Cardiac muscle cell (in vitro differentiated cells and primary cell): ENCODE data around the gene HOXD12. TPM values are rescaled to one million over a fixed set of nuclear protein-coding genes. Genes with fewer than 3 reads are reported as not detected.

Experiments
- DNase-seq, 2 donors: peaks; one replicate each; pipeline versions ENCODE4 v3.0.0 to v3.0.0-alpha.2; 2010 to 2017; ENCODE audit warnings: low read depth in 1 of 2, low spot score in 1 of 2
- H3K27ac ChIP-seq: fragments of 200-600 bp; sonication (generic); 2 replicates; pipeline ENCODE4 v1.5.1; 2016
- H3K27me3 ChIP-seq: fragments of 200-600 bp; sonication (generic); 2 replicates; pipeline ENCODE4 v1.6.0; 2016; ENCODE audit warnings: control low read depth
- H3K36me3 ChIP-seq: fragments of 200-600 bp; sonication (generic); 2 replicates; pipeline ENCODE4 v1.5.1; 2016; ENCODE audit warnings: control low read depth
- H3K4me1 ChIP-seq: fragments of 200-600 bp; sonication (generic); 2 replicates; pipeline ENCODE4 v1.8.1; 2017; ENCODE audit warnings: low read depth, mild to moderate bottlenecking, mixed run types
- H3K4me3 ChIP-seq: fragments of 200-600 bp; sonication (generic); 2 replicates; pipeline ENCODE4 v1.5.1; 2016; ENCODE audit warnings: mild to moderate bottlenecking
- H3K9me3 ChIP-seq: fragments of 200-600 bp; sonication (generic); 2 replicates; pipeline ENCODE4 v1.5.1; 2017; ENCODE audit warnings: low read depth, mild to moderate bottlenecking, control low read depth
- polyA plus RNA-seq: library from polyadenylated mRNA; unstranded; fragments of >200 nt; fragmentation: Nextera tagmentation; extraction: Ambion mirVana; gene quantifications from 2 replicates; pipeline ENCODE4 v1.2.1, GENCODE V29; 2016
- total RNA-seq: library from RNA; depleted of rRNA; stranded (reverse); fragments of >200 nt; gene quantifications from 2 replicates; pipeline ENCODE4 v1.2.3, GENCODE V29; 2016
- TF ChIP-seq, protein P1 (sequence below): IDR thresholded peaks from 2 replicates; pipeline ENCODE4 v1.5.1; 2012; ENCODE audit warnings: low read depth, mild to moderate bottlenecking, low read length

HOXD12 gene
- total and polyA plus RNA-seq, 2 experiments from 2014 or later: not detected

DNA sequence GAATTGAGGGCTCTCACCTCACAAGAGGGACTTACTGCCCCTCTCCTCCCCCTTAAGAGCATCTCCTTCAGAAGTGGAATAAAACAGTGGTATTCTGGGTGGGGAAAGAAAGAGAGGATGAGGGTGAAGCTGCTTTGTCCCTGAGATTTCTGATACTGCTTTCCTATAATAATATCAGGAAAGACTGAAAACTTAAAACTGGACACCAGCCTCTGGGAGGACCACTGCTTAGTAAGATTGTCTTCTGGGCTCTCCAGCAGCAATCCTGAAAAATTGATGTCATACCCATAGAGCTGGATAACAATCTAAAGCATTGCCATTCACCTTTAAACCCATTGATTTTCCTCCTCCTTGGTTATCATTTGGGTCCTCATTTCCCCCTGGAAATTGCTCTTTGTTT is 47.0 kb downstream of the HOXD12 start:
- Histone ChIP-seq H3K4me1 (no peaks in the 10 kb centered on the region), H3K9me3 (no peaks in the 10 kb centered on the region), H3K27me3 (peaks cover 100% of the 10 kb centered on the region), H3K4me3 (no peak overlapping the region), H3K36me3 (no peaks in the 10 kb centered on the region), H3K27ac (no peak overlapping the region)
- no peak for DNase-seq
- TF ChIP-seq, protein P1, sequence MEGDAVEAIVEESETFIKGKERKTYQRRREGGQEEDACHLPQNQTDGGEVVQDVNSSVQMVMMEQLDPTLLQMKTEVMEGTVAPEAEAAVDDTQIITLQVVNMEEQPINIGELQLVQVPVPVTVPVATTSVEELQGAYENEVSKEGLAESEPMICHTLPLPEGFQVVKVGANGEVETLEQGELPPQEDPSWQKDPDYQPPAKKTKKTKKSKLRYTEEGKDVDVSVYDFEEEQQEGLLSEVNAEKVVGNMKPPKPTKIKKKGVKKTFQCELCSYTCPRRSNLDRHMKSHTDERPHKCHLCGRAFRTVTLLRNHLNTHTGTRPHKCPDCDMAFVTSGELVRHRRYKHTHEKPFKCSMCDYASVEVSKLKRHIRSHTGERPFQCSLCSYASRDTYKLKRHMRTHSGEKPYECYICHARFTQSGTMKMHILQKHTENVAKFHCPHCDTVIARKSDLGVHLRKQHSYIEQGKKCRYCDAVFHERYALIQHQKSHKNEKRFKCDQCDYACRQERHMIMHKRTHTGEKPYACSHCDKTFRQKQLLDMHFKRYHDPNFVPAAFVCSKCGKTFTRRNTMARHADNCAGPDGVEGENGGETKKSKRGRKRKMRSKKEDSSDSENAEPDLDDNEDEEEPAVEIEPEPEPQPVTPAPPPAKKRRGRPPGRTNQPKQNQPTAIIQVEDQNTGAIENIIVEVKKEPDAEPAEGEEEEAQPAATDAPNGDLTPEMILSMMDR: no peak

DNA sequence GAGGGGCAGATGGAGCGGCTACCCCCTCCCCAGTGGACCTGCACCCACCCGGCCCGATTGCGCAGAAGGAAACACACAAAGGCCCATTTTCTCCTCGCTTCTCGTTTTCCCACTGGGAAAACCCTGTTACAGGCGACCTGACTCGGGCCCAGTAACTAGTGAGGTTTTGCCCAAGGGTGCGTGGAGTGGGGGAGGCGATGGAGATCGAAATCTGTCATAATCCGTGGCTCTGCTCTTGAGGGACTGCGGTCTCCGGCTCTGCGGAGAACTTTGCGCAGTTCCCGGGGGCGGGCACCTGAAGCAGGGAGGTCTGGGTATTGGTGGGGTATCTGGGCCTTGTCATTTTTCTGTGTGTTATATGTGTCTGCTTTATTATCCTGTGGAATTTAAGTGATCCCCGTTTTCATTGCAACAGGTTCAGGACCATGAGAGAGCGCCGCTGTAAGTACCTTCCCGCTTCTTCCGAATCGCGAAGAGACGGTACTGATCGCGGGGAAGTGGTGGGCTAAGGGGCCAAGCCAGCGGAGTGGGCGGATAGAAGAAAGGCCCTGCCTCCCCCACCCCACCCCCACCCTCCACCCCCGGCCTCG is 47.7 kb downstream of the HOXD12 start:
- Histone ChIP-seq H3K4me1 (no peaks in the 10 kb centered on the region), H3K27ac (no peak overlapping the region), H3K27me3 (peaks cover 100% of the 10 kb centered on the region), H3K4me3 (no peak overlapping the region), H3K9me3 (no peaks in the 10 kb centered on the region), H3K36me3 (no peaks in the 10 kb centered on the region)
- DNase-seq: no peak
- TF ChIP-seq, protein P1: no peak

DNA sequence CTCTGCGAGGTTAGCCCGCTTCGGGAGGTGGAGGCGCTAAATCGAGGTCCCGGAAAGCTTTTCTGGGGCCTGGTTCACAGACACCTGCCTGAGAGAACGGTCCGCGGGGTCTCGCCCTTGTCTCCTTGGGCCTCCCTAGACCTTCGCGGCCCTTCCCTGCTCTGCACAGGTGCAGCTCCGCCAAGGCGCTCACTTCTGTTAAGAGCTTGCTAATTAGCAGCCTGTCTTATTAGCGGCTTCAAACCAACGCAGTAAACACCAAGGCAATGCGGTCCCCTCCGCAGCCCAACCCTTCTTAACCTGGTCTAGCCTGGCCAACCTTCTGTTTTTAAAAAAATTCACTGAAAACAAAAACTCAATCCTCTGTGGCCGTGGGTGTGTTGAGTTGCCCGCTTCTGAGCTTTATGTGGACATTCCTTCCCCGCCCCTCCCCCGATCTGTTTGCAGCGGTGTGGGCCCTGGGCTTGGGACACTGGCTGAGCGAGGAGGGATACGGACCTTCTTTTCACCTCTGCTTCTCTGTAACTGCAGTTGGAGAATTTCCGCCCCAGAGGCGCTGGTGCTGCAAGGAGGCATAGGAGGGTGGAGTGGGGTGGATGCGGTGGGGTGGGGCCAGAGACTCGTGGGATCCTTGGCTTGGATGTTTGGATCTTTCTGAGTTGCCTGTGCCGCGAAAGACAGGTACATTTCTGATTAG is 48.4 kb downstream of the HOXD12 start:
- H3K4me1 ChIP-seq: no peaks in the 10 kb centered on the region
- H3K27me3 ChIP-seq: peaks cover 100% of the 10 kb centered on the region
- TF ChIP-seq, protein P1: no peak
- no peaks in the 10 kb centered on the region for H3K9me3 ChIP-seq
- no peak overlapping the region for H3K4me3 ChIP-seq
- no peak overlapping the region for H3K27ac ChIP-seq
- no peaks in the 10 kb centered on the region for H3K36me3 ChIP-seq
- no peak for DNase-seq

DNA sequence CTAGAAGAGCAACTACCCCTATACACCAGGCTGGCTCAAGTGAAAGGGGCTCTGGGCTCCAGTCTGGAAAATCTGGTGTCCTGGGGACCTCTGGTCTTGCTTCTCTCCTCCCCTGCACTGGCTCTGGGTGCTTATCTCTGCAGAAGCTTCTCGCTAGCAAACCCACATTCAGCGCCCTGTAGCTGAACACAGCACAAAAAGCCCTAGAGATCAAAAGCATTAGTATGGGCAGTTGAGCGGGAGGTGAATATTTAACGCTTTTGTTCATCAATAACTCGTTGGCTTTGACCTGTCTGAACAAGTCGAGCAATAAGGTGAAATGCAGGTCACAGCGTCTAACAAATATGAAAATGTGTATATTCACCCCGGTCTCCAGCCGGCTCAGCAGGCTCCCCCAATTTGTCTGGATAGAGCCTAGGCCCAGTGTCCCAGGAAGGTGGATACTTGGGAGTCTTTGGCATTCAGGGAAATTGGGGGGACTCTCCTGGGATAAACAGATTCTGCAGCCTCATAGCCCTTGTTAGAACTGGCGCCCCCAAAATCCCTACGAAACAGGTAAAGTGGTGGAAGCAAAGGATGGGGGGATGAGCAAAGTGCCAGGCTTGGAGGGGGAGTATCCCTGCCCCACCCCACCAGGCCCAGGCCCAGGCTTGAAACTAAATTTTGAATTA is 49.3 kb downstream of the HOXD12 start:
- Histone ChIP-seq H3K27ac (no peak overlapping the region), H3K4me3 (no peak overlapping the region), H3K9me3 (no peaks in the 10 kb centered on the region), H3K27me3 (peaks cover 100% of the 10 kb centered on the region), H3K4me1 (no peaks in the 10 kb centered on the region), H3K36me3 (no peaks in the 10 kb centered on the region)
- DNase-seq: no peak
- TF ChIP-seq, protein P1: no peak

DNA sequence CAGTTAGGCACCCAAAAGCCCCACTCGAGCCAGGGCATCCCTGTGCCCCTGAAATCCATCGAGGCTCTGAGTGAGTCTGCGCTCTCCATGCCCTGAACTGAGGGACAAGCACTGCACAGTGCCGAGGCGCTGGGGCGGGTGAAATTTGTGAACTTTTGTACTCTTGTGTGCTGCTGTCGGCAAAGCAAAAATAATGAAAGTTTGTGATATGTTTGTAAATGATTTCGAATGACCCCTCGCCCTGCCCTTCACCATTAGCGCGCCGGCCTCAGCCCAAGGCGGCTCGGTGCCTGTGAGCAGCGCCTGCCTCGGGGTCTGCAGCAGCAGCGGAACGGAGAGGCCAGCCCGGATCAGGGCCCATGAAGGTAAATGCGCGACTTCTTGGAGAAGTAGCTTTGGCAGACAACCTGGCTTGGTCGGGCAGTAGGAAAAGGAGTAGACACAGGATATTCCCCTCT is 49.9 kb downstream of the HOXD12 start:
- DNase-seq: no peak
- Histone ChIP-seq H3K36me3 (no peaks in the 10 kb centered on the region), H3K27ac (no peak overlapping the region), H3K27me3 (peaks cover 100% of the 10 kb centered on the region), H3K4me3 (no peak overlapping the region), H3K9me3 (no peaks in the 10 kb centered on the region), H3K4me1 (no peaks in the 10 kb centered on the region)
- TF ChIP-seq, protein P1: no peak
